Nucleus accumbens (tissue), 56 donors: ENCODE results near the gene CCL13.
A peak's percentile ranks its signal among the peaks of the same experiment; 100 is the strongest.

Experiments
- DNase-seq, 56 donors: peaks; one replicate each; lab custom pipeline; 2025; lab: John Stamatoyannopoulos, UW

Gene CCL13

DNA sequence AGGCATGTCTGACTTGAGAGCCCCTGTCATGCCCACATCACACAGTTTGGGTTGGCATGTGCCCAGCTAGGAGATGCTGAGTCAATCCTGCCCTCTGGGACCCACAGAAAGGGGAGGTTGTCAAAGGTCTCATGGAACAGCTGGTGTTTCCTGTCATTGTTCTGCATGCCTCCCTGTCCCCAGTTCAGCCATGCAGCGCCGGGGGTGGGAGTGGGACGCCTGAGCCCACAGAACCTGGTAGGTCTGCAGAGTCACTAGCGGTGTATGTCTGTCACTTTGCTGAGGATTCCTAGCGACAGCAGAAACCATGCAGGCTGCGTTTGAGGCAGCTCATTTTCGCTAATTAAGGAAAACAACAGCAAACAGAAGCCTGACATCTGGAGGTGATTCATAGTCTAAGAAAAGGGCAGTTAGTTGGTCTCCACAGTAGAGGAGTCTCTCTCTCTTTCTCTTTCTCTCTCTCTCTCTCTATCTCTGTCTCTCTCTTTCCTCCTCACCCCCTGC, 26.4 kb downstream of the CCL13 start:
- DNase-seq = no peak

- DNase-seq = peak in 1 of 56 donors; percentile 5
These were observed 26.9 kb downstream of the CCL13 start for GRCh38 chr17:34383216-34383615.

GRCh38 chr17:34384271-34384670, 28.0 kb downstream of the CCL13 start:
- DNase-seq = no peak

- no peak for DNase-seq
These were observed 28.7 kb downstream of the CCL13 start for GRCh38 chr17:34384822-34385605.

DNA sequence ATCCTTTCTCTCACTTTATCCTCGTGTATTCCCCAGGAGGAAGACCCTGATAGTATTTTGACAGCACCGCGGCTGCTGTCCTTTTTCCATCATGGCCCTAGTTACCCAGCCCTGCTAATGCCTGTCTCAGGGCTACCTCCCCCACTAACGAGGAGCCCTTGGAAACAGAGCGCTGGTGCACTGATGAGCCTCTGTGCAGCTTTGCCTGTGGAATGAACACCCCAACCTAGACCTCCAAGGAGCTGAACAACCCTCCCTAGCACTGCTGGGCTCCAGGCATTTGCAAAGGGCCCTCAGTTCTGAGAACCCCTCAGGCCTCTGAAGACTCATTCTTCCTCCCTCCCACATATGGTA, 30.0 kb downstream of the CCL13 start:
- no peak for DNase-seq

DNA sequence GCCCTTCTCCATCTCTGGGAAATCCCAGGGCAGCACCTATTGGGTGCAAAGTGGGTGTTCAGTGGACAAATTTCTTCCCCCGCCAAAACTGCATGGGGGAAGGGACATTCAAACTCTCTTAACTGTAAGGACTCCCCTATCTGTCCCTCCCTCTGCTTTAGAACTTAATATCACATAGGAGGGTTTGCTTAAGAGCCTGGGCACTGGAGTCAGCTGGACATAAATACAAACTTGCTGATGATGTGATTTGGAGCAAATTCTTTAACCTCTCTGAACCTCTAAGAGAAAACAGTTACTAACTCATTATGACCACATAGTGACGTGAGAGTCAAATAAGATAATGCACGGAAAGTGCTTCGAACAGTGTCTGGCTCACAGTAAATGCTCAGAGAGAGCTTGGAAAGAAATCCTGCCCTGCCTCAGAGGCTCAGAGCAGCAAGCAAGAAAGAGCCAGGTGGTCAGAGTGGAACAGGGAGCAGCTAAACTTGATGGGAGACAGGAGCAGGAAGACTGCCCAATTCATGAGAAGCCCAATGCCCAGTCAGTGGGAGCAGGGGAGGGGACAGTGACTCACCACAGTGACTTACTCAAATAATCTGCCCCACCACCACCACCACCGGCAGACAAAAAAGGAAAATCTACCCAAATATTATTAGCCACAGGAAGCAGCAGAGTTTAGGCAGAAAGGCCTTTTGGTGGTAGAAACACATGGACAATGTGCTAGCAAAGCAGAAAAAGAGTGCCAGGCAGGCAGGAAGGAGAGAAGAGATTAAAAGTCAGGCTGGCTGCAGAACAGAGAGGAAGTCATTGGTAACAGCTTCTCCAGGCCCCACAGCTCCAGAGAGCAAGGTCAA, 30.6 kb downstream of the CCL13 start:
- peak in 3 of 56 donors; percentile 5 to 30 (median 14) for DNase-seq

- no peak for DNase-seq
These were observed 31.3 kb downstream of the CCL13 start for GRCh38 chr17:34387566-34387965.

- no peak for DNase-seq
These were observed 33.0 kb downstream of the CCL13 start for GRCh38 chr17:34389126-34389750.

DNA sequence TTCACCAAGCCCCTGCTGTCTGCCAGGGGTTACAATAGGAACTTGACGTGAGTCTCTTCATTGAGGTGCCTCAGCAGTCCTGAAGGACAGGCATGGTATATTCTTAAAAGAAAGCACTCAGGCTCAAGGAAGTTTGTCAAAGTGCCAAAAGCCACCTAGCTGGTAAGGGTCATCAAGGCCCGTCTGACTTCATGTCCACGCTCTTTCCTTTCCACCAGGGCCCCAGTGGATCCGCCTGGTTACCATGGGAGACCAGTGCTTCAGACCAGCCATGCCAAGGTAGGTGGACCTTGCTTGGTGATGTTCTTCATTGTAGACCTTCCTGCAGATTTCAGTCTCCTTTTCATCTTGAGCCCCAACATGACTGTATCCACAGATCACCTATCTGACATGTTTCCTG, 34.4 kb downstream of the CCL13 start:
- no peak for DNase-seq

DNA sequence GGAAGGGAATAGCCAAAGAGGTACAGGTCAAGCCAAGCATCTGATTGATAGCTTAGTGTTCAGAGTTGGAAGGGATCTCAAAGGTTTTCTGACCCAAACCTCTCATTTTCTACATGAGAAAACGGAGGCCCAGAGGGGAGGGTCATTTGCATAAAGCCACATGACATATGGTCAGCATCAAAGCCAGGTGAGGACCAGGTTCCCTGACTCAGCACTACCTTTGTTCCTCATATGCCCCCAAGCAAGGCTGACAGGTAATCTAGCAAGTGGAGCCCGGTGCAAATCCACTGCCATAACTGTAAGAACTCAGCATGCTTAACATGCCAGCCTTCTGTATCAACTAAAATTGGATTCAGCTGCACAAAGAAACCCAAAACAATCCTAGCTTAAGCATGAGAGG, 35.0 kb downstream of the CCL13 start:
- DNase-seq = no peak

DNA sequence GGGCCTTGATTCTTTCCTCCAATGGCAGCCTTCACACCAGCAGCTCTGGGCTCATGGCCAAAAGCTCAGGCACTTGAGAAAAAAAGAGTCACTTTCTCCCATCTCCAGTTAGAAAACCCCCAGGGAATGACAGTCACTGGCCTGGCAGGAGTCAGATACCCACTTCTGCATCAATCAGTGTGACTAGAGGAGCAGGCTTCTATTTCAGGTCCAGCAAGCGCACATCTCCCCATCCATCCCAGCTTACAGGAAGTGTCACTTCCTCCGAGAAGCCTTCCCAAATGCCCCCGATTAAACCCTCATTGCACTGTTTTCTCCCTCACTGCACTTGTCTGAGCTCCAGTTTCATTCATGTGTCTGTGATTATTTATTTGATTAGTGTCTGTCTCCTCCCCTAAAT, 37.1 kb downstream of the CCL13 start:
- no peak for DNase-seq

GRCh38 chr17:34397265-34397664, 41.0 kb downstream of the CCL13 start:
- no peak for DNase-seq

DNA sequence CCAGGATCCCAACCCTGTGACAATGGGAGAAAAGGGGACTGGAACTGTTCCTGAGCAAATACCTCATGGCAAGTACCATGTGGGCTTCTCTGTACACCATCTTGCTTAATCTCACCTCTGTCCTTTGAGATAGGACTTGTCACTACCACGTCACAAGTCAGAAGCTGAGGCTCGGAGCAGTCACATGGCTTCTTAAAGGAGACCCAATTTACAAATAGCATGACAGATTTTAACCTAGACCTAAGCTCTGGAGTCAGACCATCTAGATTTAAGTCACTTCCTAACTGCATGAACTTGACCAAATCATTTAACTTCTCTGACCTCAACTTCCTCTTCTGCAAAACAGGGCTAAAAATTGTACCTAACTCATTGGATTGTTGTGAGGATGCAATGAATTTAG, 42.7 kb downstream of the CCL13 start:
- DNase-seq = no peak

DNA sequence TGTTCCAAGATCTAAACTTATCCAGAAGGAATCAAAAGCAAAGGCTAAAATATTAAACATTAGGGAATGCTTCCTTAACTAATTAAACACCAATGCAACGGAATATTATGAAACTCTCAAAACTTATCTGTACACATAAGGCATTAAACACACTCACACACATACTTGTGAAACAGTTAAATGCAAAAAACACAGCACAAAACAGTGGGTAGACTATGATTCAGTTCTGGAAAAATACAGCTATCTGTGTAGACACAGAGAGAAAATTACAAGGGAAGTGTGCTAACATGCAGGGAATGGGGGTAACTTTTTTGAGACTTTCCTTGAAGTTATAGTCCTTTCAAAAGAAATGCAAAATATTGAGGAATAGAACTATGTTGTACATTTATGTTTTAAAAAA, 43.4 kb downstream of the CCL13 start:
- no peak for DNase-seq

- no peak for DNase-seq
These were observed 44.1 kb downstream of the CCL13 start for GRCh38 chr17:34400301-34400931.

GRCh38 chr17:34401165-34401564, 44.9 kb downstream of the CCL13 start:
- no peak for DNase-seq

DNA sequence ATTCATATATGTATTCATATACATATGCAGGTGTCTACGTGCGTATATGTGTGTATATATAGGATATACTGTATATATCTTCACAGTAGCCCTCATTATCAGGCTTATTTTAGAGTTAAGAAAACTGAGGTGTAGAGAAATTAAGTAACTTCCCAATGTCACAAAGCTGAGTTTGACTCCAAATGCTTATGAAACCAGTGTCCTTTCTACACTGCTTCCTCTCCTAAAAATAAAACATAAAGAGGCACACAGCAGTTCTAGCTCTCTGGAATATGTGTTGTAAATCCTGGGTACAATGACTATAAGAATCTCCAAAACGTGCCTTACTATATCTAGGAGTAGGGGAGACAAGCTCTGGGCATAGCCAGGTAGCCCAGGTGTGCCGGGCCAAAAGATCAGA, 46.7 kb downstream of the CCL13 start:
- DNase-seq = no peak

GRCh38 chr17:34406226-34406625, 49.9 kb downstream of the CCL13 start:
- no peak for DNase-seq
